GM12878 (cell line): Measurements from ENCODE around the gene HTR1A. TPM values are rescaled to one million over a fixed set of nuclear protein-coding genes. Genes with fewer than 3 reads are reported as not detected.

Experiments
- ATAC-seq: fragments of 200-7000 bp; cut with Tn5 transposase; 3 replicates; pipeline ENCODE4 v1.9.1; 2020; ENCODE audit warnings: mild to moderate bottlenecking, moderate library complexity
- BruUV-seq: library from RNA; stranded (reverse); fragments of 400-500 nt; replicated peaks from 2 replicates; lab custom pipeline; 2021; lab: Mats Ljungman, UMichigan
- CTCF ChIA-PET: fragments of 300-600 bp; sonication (Branson Sonifier 250); formaldehyde crosslinking; extraction: SDS; loops from one replicate; lab custom pipeline; 2021; ENCODE audit warnings: inconsistent platforms; lab: Yijun Ruan, JAX
- POLR2A ChIA-PET: fragments of 350-600 bp; formaldehyde crosslinking; extraction: SDS; loops from one replicate; lab custom pipeline; 2021; ENCODE audit warnings: inconsistent platforms; lab: Charles Lee
- RAD21 ChIA-PET: fragments of 300-600 bp; sonication (Branson Sonifier 250); formaldehyde crosslinking; loops from one replicate; lab custom pipeline; 2023; ENCODE audit warnings: antibody characterized with exemption; ENCODE audit not compliant: unreplicated experiment; lab: Charles Lee
- SMC1A ChIA-PET: fragments of 300-600 bp; sonication (Branson Sonifier 250); formaldehyde crosslinking; loops from one replicate; lab custom pipeline; 2023; ENCODE audit not compliant: unreplicated experiment, uncharacterized antibody; lab: Charles Lee
- DNase-seq: peaks from one replicate; pipeline ENCODE4 v3.0.0-alpha.2; 2011; ENCODE audit warnings: low read depth, low spot score
- FAIRE-seq: peaks from 3 replicates; lab custom pipeline; 2011; peaks lifted over from hg19 to GRCh38; lab: Jason Lieb, UNC
- H2AFZ ChIP-seq: 2 replicates; pipeline ENCODE4 v1.6.0; 2011; ENCODE audit warnings: low read depth, low read length, control low read depth; ENCODE audit not compliant: control insufficient read depth
- H3K27ac ChIP-seq: 2 replicates; pipeline ENCODE4 v1.5.1; 2011; ENCODE audit warnings: control low read depth; ENCODE audit not compliant: control insufficient read depth, insufficient read depth
- H3K27me3 ChIP-seq, 2 experiments: replicated peaks in 1 of 2; 2 replicates each; pipeline versions ENCODE4 v1.6.0 to v1.6.1; 2011; ENCODE audit warnings: low read length in 1 of 2; ENCODE audit not compliant: control insufficient read depth in 2 of 2, insufficient read depth in 2 of 2
- H3K36me3 ChIP-seq, 2 experiments: 2 replicates each; pipeline ENCODE4 v1.5.1; 2011; ENCODE audit warnings: low read length in 1 of 2; ENCODE audit not compliant: control insufficient read depth in 2 of 2, insufficient read depth in 2 of 2
- H3K4me1 ChIP-seq: 2 replicates; pipeline ENCODE4 v1.6.1; 2011; ENCODE audit warnings: mild to moderate bottlenecking, low read length, moderate library complexity, mixed read lengths; ENCODE audit not compliant: control insufficient read depth, insufficient read depth
- H3K4me2 ChIP-seq: 2 replicates; pipeline ENCODE4 v1.6.0; 2011; ENCODE audit warnings: control low read depth; ENCODE audit not compliant: control insufficient read depth, insufficient read depth
- H3K4me3 ChIP-seq: fragments of 200-600 bp; sonication (generic); 2 replicates; pipeline ENCODE4 v1.5.1; 2016
- H3K79me2 ChIP-seq: 2 replicates; pipeline ENCODE4 v1.6.0; 2011; ENCODE audit warnings: low read length; ENCODE audit not compliant: control insufficient read depth, insufficient read depth
- H3K9ac ChIP-seq: 2 replicates; pipeline ENCODE4 v1.8.0; 2011; ENCODE audit warnings: low read length, control low read depth, mixed read lengths; ENCODE audit not compliant: control insufficient read depth, insufficient read depth
- H3K9me3 ChIP-seq: replicated peaks from 3 replicates; pipeline ENCODE4 v1.5.1; 2011; ENCODE audit warnings: mild to moderate bottlenecking, low read length; ENCODE audit not compliant: control insufficient read depth, insufficient read depth
- H4K20me1 ChIP-seq: 2 replicates; pipeline ENCODE4 v1.6.0; 2011; ENCODE audit not compliant: control insufficient read depth, insufficient read depth
- CHD4 ChIP-seq: fragments of 200-600 bp; sonication (generic); IDR thresholded peaks from 2 replicates; pipeline ENCODE4 v1.6.1; 2016; ENCODE audit warnings: mild to moderate bottlenecking
- NFXL1 ChIP-seq: fragments of 450-650 bp; IDR thresholded peaks from 2 replicates; pipeline ENCODE4 v1.6.1; 2017; ENCODE audit warnings: antibody characterized with exemption, mild to moderate bottlenecking, borderline replicate concordance
- RB1 ChIP-seq: fragments of 450-650 bp; formaldehyde crosslinking; IDR thresholded peaks from 2 replicates; pipeline ENCODE4 v1.6.1; 2017; ENCODE audit warnings: mild to moderate bottlenecking, borderline replicate concordance
- RELA ChIP-seq: fragments of 450-650 bp; IDR thresholded peaks from 2 replicates; pipeline ENCODE4 v1.8.0; 2014; ENCODE audit warnings: borderline replicate concordance; ENCODE audit not compliant: partially characterized antibody
- WGBS: methylation state at CpG from one replicate; pipeline ENCODE4 v1.1.6; 2016; ENCODE audit warnings: low lambda C conversion rate; ENCODE audit not compliant: insufficient replicate concordance, insufficient coverage; ENCODE audit errors: missing lambda C conversion rate; 5-methylcytosine and 5-hydroxymethylcytosine counted together
- in situ Hi-C: fragments of 300-500 bp; cut with MboI; formaldehyde crosslinking; loops from 9 replicates; pipeline ENCODE4 v1.14.3; 2018; ENCODE audit warnings: mixed read lengths
- intact Hi-C: fragments of 100-400 bp; cut with micrococcal nuclease; formaldehyde crosslinking; loops from one replicate; pipeline ENCODE4 v1.14.2; 2022; ENCODE audit not compliant: unreplicated experiment
- polyA plus RNA-seq, 11 experiments: library from polyadenylated mRNA; depleted of rRNA in 4 of 11; unstranded in 6 of 11; stranded (reverse) in 5 of 11; fragments of >200 nt; fragmentation: Nextera tagmentation in 4 of 11; fragmentation: Illumina TruSeq in 1 of 11; extraction: Ambion mirVana in 4 of 11; extraction: Trizol in 1 of 11; gene quantifications; 1 replicate in 1 of 11; 2 replicates in 10 of 11; pipeline versions ENCODE4 v1.2.1 to v1.2.3, GENCODE V29; 2011 to 2016; ENCODE audit warnings: inconsistent platforms in 2 of 11, missing spikeins in 2 of 11, low read depth in 1 of 11
- total RNA-seq, 4 experiments: library from RNA; depleted of rRNA in 3 of 4; stranded (reverse); fragments of >200 nt in 3 of 4; fragmentation: Illumina TruSeq in 1 of 4; extraction: Trizol in 1 of 4; gene quantifications; 2 replicates each; pipeline versions ENCODE4 v1.2.1 to v1.2.3, GENCODE V29; 2013 to 2021

HTR1A gene
- total and polyA plus RNA-seq, 10 of the 15 experiments (the other 5 are each of a cell fraction or from before 2014, with no cell fraction given): not detected

- no peak for FAIRE-seq
- Histone ChIP-seq H3K9ac (no peak overlapping the region), H3K79me2 (no peaks in the 10 kb centered on the region), H3K27ac (no peak overlapping the region), H3K4me1 (no peaks in the 10 kb centered on the region), H2AFZ (no peak overlapping the region), H3K9me3 (no peaks in the 10 kb centered on the region), H3K36me3 (no peaks in the 10 kb centered on the region), H3K27me3 (no peaks in the 10 kb centered on the region), H4K20me1 (no peaks in the 10 kb centered on the region), H3K4me3 (no peak overlapping the region), H3K4me2 (no peak overlapping the region)
- no peak for TF ChIP-seq RB1
- no peak for TF ChIP-seq CHD4
- in situ Hi-C loops (loop anchor here (25.0 kb wide), 1 partner anchor 1491 kb away; no protein-coding TSS in a partner anchor), intact Hi-C loops (no loop called here)
- no peak for ATAC-seq
- no TSS peak for BruUV-seq
- POLR2A ChIA-PET: no interaction called here
- no peak for DNase-seq
- CTCF ChIA-PET: interaction anchor here (1.7 kb wide), 1 partner anchor 552 kb away, joined by 3 read pairs; no protein-coding TSS in a partner anchor
- RAD21 ChIA-PET: no interaction called here
- 56% methylated on average over 3 of the region's 3 CpGs for WGBS
- SMC1A ChIA-PET: interaction anchor here (1.1 to 1.4 kb wide), 2 partner anchors 11 to 21 kb away, joined by 3 read pairs; no protein-coding TSS in a partner anchor
These were observed 9.0 kb downstream of the HTR1A start for GRCh38 chr5:63953217-63953616.

GRCh38 chr5:63935103-63935502 is 27.1 kb downstream of the HTR1A start:
- SMC1A ChIA-PET: interaction anchor here (0.7 kb wide), 1 partner anchor 115 kb away, joined by 3 read pairs; no protein-coding TSS in a partner anchor
- RAD21 ChIA-PET: no interaction called here

More at GRCh38 chr5:63935103-63935502, 27.1 kb downstream of the HTR1A start:
- H3K4me1 ChIP-seq: no peaks in the 10 kb centered on the region
- no peaks in the 10 kb centered on the region for H3K79me2 ChIP-seq
- H4K20me1 ChIP-seq: no peaks in the 10 kb centered on the region
- ChIA-PET POLR2A (no interaction called here), CTCF (no interaction called here)
- no peak for FAIRE-seq
- WGBS: 39% methylated on average over 1 of the region's 1 CpG
- ATAC-seq: no peak
- no peak overlapping the region for H3K4me3 ChIP-seq
- H2AFZ ChIP-seq: no peak overlapping the region
- intact Hi-C loops (no loop called here), in situ Hi-C loops (no loop called here)
- H3K9ac ChIP-seq: no peak overlapping the region
- no peaks in the 10 kb centered on the region for H3K27me3 ChIP-seq
- no peak overlapping the region for H3K27ac ChIP-seq
- no peaks in the 10 kb centered on the region for H3K36me3 ChIP-seq
- H3K9me3 ChIP-seq: no peaks in the 10 kb centered on the region
- TF ChIP-seq NFXL1 (no peak), RELA (no peak)
- no TSS peak for BruUV-seq
- DNase-seq: no peak
- no peak overlapping the region for H3K4me2 ChIP-seq
